Stimulated activated CD8-positive, alpha-beta memory T cell treated with anti-CD3 and anti-CD28 coated beads, Interleukin-12 subunit alpha, Interleukin-12 subunit beta, amount 100 ng/mL, for 24 hours (primary cell): ENCODE data around the gene RHAG.
"Not testable (repeated sequence)": the region's sequence is repeated elsewhere in the genome, so short reads cannot be mapped to it uniquely, and the experiment has no call there.

Source experiments
- DNase-seq: peaks from one replicate; pipeline ENCODE4 v3.0.0-alpha.2; 2020; ENCODE audit errors: extremely low read depth

RHAG gene

GRCh38 chr6:49635978-49636712, 494 bp downstream of the RHAG start:
- DNase-seq, result no peak

DNA sequence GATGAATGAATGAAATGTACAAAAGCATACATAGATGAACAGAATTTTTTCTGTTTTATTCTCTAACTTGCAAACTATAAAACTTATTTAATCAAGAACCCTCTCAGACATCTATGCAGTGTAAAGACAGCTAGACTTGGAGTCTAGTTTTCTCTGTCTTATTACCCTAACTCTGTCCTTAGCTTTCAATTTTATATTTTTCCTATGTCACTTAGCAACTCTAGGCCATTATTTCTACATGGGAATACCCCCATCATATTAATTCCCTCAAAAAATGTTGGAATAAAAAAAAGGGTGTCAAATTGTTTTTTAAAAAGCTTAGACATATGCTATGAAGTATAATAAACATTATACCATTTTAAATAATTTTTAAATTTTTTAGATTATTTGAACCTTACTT, 1.2 kb downstream of the RHAG start:
- no peak for DNase-seq

- DNase-seq, result no peak
These were observed 1.8 kb downstream of the RHAG start for GRCh38 chr6:49634836-49635218.

- no peak for DNase-seq
These were observed 2.4 kb downstream of the RHAG start for GRCh38 chr6:49634092-49634835.

DNA sequence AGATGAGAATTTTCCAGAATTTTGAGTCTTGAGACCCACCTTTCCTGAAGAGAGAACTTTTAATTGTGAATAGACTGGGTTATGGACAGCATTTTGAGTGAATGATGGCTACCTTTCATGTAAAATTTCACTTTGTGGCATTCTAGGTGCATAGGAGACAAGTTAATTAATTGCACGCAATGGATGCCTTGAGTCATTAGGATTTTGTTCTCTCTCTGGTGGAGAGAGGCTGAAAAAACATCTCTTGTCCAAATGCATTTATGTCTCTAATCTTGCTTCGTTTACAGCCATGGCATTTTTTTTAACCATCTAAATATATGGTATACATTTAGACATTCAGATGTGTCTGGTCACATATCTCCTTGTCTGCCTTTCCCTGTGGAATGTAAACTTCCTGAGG, 3.1 kb downstream of the RHAG start:
- no peak for DNase-seq

- no peak for DNase-seq
These were observed 3.9 kb downstream of the RHAG start for GRCh38 chr6:49632727-49633126.

GRCh38 chr6:49629485-49630088, 7.1 kb downstream of the RHAG start:
- not testable (repeated sequence) for DNase-seq

DNA sequence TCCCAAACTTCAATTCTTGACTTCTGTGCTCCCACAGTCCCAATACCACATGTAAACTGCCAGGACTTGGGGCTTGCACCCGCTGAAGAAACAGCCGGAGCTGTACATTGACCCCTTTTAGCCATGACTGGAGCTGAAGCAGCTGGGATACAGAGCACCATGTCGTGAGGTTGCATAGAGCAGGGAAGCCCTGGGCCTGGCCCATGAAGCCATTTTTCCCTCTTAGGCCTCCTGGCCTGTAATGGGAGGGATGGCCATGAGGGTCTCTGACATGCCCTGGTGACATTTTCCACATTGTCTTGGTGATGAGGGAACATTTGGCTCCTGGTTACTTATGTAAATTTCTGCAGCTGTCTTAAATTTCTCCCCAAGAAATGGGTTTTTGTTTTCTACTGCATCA, 9.8 kb downstream of the RHAG start:
- no peak for DNase-seq

- DNase-seq, result no peak
These were observed 18.4 kb downstream of the RHAG start for GRCh38 chr6:49618257-49618656.

DNA sequence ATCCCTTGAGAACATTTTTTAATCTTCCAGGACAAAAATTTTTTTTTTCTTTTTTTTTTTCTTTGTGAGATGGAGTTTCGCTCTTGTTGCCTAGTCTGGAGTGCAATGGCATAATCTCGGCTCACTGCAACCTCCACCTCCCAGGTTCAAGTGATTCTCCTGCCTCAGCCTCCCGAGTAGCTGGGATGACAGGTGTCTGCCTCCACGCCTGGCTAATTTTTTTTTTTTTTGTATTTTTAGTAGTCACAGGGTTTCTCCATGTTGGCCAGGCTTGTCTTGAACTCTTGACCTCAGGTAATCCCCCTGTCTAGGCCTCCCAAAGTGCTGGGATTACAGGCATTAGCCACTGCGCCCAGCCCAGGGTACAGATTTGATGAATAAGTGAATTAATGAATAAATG, 22.5 kb downstream of the RHAG start:
- DNase-seq, result not testable (repeated sequence)

DNA sequence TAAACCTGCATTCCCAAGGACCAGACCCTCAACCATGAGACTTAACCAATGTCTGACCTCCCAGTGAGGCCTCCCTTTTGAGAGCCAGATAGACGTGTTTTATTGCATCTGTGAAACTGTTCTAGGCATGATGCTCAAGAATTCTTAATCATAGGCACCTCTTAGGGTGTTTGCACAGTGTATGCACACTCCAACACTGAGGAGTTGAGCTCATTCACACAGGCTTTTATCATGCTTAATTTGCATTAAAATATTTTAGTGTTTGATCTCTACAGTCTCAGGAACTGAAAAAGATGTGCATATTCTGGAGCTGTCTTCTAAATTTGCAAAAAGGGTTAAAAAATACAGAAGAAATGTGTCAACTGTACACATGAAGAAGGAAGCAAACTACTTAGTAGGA, 27.4 kb downstream of the RHAG start:
- DNase-seq, result no peak

- not testable (repeated sequence) for DNase-seq
These were observed 28.4 kb downstream of the RHAG start for GRCh38 chr6:49608275-49608674.

GRCh38 chr6:49607391-49607982, 29.2 kb downstream of the RHAG start:
- DNase-seq, result no peak

DNA sequence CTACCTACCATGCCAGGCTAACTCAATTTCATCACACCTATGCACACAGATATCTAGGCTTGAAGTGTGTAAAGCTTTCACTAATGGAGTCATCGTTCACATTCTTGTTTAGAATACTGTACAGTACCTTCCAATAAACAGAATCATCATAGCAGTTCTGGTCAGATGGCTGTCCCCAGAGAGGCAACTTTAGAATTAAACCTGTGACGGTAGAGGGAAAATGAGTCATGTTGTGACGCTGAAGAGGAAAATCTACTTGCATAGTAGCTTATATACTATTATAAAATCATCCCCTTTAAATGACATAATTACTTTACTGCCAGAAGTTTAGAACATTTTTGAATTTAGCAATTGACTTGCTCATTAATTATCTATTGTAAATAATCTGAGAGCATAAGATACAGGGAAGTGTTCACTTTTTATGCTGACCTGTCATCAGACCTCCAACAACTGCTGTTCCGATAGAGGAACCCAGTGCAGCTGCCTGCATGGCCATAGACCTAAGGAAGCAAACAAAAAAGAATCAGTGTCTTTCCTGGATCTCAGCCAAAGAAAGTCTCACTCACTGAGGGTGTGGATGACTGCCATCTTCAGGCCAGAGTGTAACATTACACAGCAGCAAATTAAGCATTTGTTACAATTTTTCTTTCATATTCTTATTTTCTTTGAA, 29.8 kb downstream of the RHAG start:
- no peak for DNase-seq

- not testable (repeated sequence) for DNase-seq
These were observed 32.6 kb downstream of the RHAG start for GRCh38 chr6:49604080-49604479.

GRCh38 chr6:49587262-49587661, 49.4 kb downstream of the RHAG start:
- not testable (repeated sequence) for DNase-seq

DNA sequence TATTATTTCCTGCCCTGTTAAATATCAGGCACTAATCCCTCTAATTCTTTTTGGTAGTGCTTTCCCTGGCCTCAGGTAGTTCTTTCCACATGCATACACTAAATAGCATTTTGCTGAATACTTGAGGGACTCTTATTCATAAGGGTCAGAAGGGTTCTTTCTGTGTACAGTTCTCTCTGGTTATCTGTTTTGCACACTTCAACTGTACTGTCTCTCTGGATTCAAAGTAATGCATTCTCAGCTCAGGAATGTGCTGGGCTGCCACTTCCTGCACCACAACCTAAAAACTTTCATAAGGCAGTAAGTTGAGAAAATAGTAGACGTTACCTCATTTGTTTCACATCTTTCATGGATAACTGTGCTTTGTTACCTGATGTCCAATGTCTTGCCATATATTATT, 54.1 kb downstream of the RHAG start:
- no peak for DNase-seq

DNA sequence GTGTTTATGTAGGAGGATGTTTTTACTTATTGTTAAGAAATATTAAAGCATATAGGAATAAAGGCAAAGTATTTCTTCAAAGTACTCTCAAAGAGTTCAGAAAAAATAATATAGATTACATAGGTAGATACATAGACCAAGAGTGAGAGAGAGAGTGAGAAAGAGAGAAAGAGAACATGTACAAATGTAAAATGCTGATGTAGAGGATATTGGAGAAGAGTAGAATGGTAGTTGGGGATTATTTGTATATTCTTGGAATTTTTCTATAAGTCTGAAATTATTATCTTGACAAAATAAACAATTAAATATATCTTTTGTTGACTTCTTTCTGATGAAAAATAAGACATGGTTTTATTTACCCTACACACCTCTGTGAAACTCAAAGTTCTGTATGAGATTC, 57.0 kb downstream of the RHAG start:
- no peak for DNase-seq

DNA sequence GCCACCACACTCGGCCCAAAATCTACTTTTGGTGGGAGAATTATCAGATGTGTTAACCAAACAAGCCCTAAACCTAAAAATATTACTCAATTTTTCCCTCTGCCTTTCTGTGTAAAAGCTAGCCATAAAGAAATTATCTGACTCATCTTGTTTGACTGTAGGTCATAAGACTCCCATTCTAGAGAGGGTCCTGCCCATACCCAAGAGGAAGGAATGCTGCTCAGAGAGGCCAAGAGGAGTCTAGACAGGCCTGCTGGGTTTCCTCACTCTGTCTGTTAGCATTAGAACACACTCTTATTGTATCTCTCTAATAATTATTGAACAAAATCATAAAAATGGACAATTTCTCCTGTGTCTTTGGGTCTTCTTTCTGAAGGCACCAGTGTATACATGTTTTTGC, 60.0 kb downstream of the RHAG start:
- no peak for DNase-seq

- no peak for DNase-seq
These were observed 66.1 kb downstream of the RHAG start for GRCh38 chr6:49570474-49571079.

DNA sequence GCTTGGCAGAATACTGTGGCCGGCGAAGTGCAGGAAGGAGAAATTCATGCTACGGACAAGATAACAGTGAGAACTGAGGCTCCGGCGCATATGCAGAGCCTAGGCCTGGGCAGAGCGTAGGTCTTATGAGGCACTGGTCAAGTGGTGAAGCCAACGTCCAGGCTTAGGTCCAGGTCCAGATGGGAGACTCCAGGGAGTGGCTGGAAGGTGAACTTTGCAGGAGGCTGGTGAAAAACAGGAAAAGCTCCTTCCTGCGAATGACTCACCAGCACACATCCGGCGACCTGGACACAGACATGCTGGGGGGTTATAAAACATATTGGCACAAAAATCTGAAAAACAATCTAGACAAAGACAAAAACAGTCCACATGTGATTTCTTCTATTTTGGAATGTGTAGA, 70.8 kb downstream of the RHAG start:
- DNase-seq, result no peak

GRCh38 chr6:49565261-49565660, 71.4 kb downstream of the RHAG start:
- no peak for DNase-seq
